ENCODE data around the gene PPAN.
A peak's percentile ranks its signal among the peaks of the same experiment; 100 is the strongest.

The PPAN gene, protein sequence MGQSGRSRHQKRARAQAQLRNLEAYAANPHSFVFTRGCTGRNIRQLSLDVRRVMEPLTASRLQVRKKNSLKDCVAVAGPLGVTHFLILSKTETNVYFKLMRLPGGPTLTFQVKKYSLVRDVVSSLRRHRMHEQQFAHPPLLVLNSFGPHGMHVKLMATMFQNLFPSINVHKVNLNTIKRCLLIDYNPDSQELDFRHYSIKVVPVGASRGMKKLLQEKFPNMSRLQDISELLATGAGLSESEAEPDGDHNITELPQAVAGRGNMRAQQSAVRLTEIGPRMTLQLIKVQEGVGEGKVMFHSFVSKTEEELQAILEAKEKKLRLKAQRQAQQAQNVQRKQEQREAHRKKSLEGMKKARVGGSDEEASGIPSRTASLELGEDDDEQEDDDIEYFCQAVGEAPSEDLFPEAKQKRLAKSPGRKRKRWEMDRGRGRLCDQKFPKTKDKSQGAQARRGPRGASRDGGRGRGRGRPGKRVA

GRCh38 chr19:10106100-10106936, at the start of gene PPAN:
TSS of gene PPAN (plus strand) at chr19:10106362. CDS start at chr19:10106395, 33 bp downstream.
- peak; percentile 89 for DNase-seq (ENCODE audit: low read depth)

- no peak for DNase-seq (ENCODE audit: low read depth)
These were observed 44.3 kb upstream of the PPAN start for GRCh38 chr19:10061717-10062310.

DNA sequence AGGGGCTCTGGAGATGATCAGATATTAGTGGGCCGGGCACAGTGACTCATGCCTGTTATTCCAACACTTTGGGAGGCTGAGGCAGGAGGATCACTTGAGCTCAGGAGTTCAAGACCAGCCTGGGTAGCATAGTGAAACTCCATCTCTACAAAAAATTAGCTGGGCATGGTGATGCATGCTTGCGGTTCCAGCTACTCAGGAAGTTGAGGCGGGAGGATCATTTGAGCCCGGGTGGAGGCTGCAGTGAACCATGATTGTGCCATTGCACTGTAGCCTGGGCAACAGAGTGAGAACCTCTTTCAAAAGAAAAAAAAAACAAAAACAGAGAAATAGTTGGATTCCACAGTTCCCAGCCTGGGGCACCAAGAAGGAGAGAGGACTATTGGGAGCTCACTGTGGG, 38.0 kb upstream of the PPAN start:
- no peak for DNase-seq (ENCODE audit: low read depth)

DNA sequence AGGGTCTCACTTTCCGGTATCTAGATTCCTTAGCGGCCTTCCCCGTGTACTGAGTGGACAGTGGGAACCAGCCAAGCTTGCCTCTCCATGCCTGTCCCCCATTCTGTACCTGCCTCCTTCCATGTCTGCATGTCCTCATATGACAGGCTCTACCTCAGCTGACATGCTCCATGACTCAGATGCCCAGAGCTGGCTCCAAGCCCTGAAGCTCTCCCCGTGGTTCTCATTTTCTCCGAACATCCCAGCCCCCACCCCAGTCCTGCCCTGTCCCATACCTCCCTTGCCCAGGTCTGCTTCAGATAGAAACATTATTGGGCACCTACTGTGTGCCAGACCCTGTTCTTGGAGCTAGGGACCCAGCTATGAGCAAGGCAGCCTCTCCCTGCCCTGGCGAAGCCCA, 37.1 kb upstream of the PPAN start:
- DNase-seq (ENCODE audit: low read depth), result no peak

GRCh38 chr19:10070730-10071446, 35.3 kb upstream of the PPAN start:
- no peak for DNase-seq (ENCODE audit: low read depth)

GRCh38 chr19:10074153-10074552, 32.0 kb upstream of the PPAN start:
- no peak for DNase-seq (ENCODE audit: low read depth)

DNA sequence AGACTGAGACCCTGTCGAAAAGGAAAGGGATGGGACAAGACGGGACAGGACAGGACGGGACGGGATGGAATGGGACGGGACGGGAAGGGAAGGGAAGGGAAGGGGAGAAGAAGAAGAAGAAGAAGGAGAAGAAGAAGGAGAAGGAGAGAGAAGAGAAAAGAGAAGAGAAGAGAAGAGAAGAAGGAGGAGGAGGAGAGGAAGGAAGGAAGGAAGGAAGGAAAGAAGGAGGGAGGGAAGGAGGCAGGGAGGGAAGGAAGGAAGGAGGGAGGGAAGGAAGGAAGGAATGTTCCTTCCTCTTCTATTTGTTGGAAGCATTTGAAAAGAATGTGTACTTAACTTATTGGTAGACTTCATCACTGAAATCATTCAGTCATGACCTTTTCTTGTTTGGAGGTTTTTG, 29.6 kb upstream of the PPAN start:
- DNase-seq (ENCODE audit: low read depth), result no peak

DNA sequence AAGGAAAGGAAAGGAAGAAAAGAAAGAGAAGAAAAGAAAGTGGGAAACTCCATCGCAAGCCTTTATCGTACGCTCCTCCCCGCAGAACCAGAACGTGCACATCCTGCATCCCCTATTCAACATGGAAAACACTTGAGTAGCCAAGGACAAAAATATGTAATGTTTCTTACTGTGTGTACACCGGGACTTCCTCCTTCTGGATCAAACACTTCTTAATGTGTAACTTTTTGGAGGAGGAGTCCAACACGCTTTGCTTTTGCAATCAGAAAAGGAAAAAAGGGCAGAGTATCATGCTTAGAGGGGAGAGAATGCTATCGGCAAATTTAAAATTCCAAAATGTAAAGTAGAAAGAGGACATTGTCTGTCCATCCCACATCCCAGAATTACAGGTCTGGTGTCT, 27.8 kb upstream of the PPAN start:
- no peak for DNase-seq (ENCODE audit: low read depth)

- no peak for DNase-seq (ENCODE audit: low read depth)
These were observed 27.1 kb upstream of the PPAN start for GRCh38 chr19:10079031-10079453.

DNA sequence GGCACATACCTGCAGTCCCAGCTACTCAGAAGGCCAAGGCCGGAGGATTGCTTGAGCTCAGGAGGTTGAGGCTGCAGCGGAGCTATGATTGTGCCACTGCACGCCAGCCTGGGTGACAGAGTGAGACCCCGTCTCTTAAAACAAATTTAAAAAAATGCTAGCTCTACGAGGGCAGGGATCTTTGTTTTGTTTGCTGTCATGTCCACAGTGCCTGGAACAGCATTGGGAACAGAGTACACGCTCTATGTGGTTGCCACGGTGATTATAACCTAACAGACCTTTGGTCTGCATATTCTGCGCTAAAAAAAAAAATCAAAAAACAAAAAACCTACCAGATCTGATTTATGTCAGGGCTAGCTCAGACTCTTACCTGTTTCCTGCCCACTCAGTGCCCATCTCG, 22.3 kb upstream of the PPAN start:
- no peak for DNase-seq (ENCODE audit: low read depth)

DNA sequence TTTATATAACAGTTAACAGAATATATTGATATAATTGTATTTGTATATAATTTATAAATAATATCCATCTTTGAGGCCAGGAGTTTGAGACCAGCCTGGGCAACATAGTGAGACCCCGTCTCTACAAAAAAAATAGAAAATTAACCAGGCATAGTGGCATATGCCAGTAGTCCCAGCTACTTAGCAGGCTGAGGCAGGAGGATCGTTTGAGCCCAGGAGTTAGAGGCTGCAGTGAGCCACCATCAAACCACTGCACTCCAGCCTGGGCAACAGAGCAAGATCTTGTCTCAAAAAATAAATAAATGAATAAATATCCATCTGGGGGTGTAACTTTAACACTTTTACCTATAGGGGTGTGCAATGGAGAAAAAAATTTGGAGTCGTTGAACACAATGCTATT, 21.4 kb upstream of the PPAN start:
- no peak for DNase-seq (ENCODE audit: low read depth)

GRCh38 chr19:10085641-10086590, 20.2 kb upstream of the PPAN start, which contains the start of gene SHFL:
TSS of gene SHFL (plus strand) at chr19:10086317. CDS start at chr19:10086428, 111 bp downstream.
- peak; percentile 60 for DNase-seq (ENCODE audit: low read depth)

DNA sequence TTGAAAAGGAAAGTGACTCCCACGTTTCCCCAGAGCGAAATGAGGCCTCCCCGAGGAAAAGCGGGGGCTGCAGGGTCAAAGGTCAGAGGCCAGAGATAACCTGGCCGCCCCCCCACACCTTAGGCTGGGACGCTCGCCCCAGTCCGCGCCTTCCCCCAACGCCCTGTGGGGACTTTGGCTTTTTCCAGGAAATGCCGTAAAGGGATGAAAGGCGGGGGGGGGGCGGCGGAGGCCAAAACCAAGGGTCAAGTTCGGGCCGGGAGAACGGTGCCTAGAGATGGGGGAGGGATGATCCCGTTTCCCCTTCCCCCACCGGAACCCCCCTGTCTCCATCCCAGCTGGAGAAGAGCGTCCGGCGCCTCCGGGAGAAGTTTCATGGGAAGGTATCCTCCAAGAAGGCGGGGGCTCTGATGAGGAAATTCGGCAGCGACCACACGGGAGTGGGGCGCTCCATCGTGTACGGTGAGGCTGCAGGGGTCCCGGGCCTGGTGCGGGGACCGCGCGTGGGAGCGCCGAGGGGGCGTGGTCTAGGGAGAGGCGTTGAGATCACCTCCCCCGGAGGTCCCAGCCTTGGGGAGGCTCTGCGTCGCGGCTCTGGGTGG, 19.5 kb upstream of the PPAN start:
- no peak for DNase-seq (ENCODE audit: low read depth)

DNA sequence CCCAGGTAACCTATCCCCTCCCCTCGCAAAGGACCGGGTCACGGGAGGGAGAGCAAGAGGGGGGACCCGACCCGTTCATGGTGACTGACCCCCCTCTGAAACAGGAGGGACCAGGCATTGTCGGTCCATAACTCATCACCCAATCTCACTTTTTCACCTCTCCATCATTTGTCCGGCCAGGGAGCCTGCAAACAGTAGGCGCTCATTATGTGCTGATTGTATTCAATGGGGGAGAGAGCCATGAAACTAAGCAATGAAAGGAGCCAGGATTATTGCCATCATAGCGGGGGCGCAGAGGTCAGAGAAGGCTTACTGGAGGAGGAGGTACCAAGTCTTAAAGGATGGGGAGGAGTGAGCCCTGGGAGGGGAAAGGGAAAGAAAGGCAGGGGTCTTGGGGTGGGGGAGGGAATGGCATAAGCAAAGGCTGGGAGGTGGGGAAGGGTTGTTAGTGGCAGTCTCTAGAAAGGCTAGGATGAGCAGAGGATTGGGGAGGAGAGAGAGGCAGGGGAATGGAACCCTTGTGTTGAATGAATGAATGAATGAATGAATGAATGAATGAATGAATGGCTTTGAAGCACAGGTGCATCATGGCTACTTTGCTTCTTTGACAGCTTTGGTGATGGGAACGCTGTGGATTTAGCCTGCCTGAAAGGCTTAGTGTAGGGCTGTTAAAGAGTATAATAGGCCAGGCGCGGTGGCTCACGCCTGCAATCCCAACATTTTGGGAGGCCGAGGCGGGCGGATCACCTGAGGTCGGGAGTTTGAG, 18.7 kb upstream of the PPAN start:
- DNase-seq (ENCODE audit: low read depth), result no peak

- DNase-seq (ENCODE audit: low read depth), result no peak
These were observed 17.1 kb upstream of the PPAN start for GRCh38 chr19:10088949-10089554.

GRCh38 chr19:10089801-10090375, 16.3 kb upstream of the PPAN start:
- DNase-seq (ENCODE audit: low read depth), result no peak

DNA sequence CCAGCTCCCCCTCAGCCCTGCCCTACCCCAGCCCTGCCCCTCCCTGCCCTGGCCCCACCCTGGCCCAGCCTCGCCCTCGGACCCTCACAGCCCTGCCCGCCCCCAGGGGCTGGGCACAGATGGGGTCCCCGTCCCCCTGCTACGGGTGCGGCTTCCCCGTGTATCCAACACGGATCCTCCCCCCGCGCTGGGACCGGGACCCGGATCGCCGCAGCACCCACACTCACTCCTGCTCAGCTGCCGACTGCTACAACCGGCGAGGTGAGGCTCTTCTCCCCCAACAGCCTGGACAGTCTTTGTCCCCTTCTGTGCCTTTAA, 14.8 kb upstream of the PPAN start:
- DNase-seq (ENCODE audit: low read depth), result no peak

GRCh38 chr19:10091895-10092641, 14.1 kb upstream of the PPAN start:
- no peak for DNase-seq (ENCODE audit: low read depth)
